HAP-1 (cell line): ENCODE data around the gene ME3.

ENCODE experiments used
- DNase-seq, 2 experiments: peaks; one replicate each; pipeline ENCODE4 v3.0.0-alpha.2; 2016 to 2020; ENCODE audit warnings: low spot score in 2 of 2
- H3K27me3 ChIP-seq: fragments of 250-450 bp; sonication (Bioruptor Pico); 2 replicates; pipeline ENCODE4 v1.5.1; 2020; ENCODE audit warnings: low read depth, mild to moderate bottlenecking, moderate library complexity
- H3K36me3 ChIP-seq: fragments of 250-450 bp; sonication (Bioruptor Pico); replicated peaks from 2 replicates; pipeline ENCODE4 v1.5.1; 2020; ENCODE audit warnings: mild to moderate bottlenecking
- H3K4me1 ChIP-seq: fragments of 250-450 bp; sonication (Bioruptor Pico); 2 replicates; pipeline ENCODE4 v1.5.1; 2020; ENCODE audit warnings: mild to moderate bottlenecking
- H3K4me3 ChIP-seq: fragments of 250-450 bp; sonication (Bioruptor Pico); 2 replicates; pipeline ENCODE4 v1.5.1; 2020; ENCODE audit warnings: mild to moderate bottlenecking, moderate library complexity
- H3K9me3 ChIP-seq: fragments of 250-450 bp; sonication (Bioruptor Pico); 2 replicates; pipeline ENCODE4 v1.5.1; 2020; ENCODE audit warnings: mild to moderate bottlenecking, moderate library complexity
- in situ Hi-C: fragments of 300-500 bp; cut with MboI; formaldehyde crosslinking; loops from 3 replicates; pipeline ENCODE4 v1.14.3; 2020; ENCODE audit warnings: low sequenced_read_pairs, inconsistent platforms, mixed read lengths

Gene ME3

DNA sequence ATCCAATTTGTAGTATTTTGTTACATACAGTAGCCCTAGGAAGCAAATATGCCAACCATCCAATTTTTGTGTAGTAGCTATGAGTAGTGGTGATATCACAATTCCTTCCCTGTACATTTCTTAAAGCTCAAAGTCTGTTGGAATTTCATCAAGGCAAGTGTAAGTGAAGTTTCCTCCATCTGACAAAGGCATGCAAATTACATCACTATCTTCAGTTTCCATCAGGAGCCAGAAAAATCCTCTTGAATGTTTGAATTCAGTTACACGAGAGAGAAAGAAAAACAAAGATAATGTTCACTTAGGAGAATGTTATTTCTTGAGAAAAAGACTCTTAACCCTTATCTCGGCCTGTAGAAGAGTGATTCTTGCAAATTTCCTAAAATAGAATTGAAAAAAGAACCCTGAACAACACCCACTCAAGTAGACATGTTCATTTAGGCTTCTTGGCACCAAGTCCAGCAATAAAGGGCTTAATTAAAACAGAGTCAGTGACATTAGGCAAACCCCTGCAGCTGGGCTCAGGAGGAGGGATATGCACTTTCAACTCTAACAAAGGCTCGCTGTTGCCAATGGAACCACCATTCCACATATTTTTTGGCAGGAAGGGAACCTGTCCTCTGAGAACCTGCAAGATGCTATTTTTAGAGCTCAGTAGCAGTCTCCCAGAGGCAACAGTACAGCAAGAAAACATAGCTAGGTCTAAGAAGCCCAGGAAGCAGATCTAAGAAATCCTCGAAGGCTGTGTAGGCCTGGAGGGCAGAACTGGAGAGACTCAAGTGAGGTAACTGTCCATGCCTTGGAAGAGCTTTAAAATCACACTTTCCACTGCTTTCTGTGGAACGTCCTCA lies 153.1 kb downstream of the ME3 start:
- no peak for DNase-seq
- in situ Hi-C loops: no loop called here

DNA sequence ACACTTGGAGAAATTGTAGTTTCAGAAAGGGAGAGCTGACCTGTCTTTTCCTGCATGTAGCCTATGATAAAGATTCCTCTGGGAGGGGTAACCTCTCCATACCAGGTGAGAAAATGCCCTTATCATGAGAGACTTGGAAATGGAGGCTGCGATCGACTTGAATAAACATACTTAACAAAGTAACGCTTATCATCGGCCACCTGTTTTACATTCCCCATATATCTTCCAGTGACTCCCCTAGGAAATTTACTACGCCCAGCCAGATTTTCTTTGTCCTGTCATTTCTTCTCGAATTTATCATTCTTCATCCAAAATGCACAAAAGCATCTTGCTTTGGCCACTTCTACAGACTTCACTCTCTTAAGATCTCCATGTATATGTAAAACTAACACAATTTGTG lies 154.2 kb downstream of the ME3 start:
- Histone ChIP-seq H3K27me3 (no peaks in the 10 kb centered on the region), H3K9me3 (no peaks in the 10 kb centered on the region), H3K36me3 (no peaks in the 10 kb centered on the region), H3K4me1 (no peaks in the 10 kb centered on the region), H3K4me3 (no peak overlapping the region)
- in situ Hi-C loops: no loop called here
- DNase-seq: no peak

More for the DNA sequence above, 153.1 kb downstream of the ME3 start:
- Histone ChIP-seq H3K4me1 (no peaks in the 10 kb centered on the region), H3K27me3 (no peaks in the 10 kb centered on the region), H3K4me3 (no peak overlapping the region), H3K36me3 (no peaks in the 10 kb centered on the region), H3K9me3 (no peaks in the 10 kb centered on the region)

DNA sequence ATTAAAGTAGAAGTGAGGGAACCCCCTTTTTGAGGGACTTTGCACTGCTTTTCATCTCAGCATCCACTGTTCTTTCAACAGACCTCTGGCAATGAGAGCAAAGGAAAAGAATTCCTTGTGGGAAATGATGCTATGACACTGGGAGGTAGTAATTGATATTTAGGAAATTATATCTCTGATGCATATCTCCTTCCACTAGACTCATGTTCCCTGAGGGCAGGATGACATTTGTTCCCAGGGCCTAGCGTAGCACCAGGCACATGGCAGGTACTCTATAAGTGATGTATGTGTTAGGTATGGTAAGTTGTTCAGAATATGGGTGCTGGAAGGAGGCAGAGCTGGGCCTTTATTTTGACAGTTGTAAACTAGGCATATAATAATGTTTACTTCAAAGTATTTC lies 154.9 kb downstream of the ME3 start:
- no peaks in the 10 kb centered on the region for H3K4me1 ChIP-seq

DNA sequence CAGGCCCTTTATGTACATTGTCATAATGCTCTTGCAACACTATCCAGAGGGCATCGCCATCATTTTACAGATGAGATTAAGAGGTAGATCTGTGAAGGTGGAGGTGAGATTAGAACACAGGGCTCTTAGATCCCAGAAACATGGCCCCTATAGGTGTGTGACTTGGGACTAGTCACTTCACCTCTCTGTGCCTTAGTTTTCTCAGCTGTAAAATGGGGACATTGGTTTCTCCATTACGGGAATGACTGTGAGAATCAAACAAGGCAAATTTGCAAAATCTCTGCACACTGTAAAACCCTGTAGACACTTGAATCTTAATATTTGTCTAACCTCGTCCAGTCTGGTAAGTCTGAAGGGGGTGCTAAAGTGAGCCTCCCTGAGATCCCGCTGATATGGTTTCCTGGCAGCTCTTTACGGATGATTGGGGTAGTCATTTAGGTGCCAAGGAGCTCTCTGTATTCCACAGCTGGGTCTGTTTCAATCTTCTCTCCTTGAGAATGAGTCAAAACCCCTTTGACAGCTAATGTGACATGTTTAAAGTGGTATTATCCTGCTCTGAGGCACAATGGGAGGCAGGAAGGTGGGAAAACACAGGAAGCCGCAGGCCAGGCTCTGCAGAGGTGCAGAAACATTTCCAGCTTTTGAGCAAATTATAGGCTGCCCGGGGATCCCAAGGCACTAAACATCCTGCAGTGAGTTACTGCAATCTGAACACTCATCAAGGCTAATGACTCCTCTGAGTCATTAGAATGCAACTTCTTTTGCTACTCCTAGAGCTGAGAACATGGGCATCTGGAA lies 156.9 kb downstream of the ME3 start:
- DNase-seq: no peak
- no peaks in the 10 kb centered on the region; the same call in 1 of the 2 replicates for H3K27me3 ChIP-seq
- H3K9me3 ChIP-seq: no peaks in the 10 kb centered on the region
- no peaks in the 10 kb centered on the region for H3K4me1 ChIP-seq
- in situ Hi-C loops: no loop called here
- H3K36me3 ChIP-seq: no peaks in the 10 kb centered on the region
- no peak overlapping the region for H3K4me3 ChIP-seq

More for the DNA sequence above, 154.9 kb downstream of the ME3 start:
- Histone ChIP-seq H3K4me3 (no peak overlapping the region), H3K27me3 (no peaks in the 10 kb centered on the region), H3K36me3 (no peaks in the 10 kb centered on the region), H3K9me3 (no peaks in the 10 kb centered on the region)
- no peak for DNase-seq
- in situ Hi-C loops: no loop called here

GRCh38 chr11:86514453-86514852 lies 158.0 kb downstream of the ME3 start:
- Histone ChIP-seq H3K4me1 (no peaks in the 10 kb centered on the region), H3K36me3 (no peaks in the 10 kb centered on the region), H3K4me3 (no peak overlapping the region), H3K27me3 (no peaks in the 10 kb centered on the region; the same call in 1 of the 2 replicates), H3K9me3 (no peaks in the 10 kb centered on the region)
- DNase-seq: no peak
- in situ Hi-C loops: no loop called here

- no peak for DNase-seq
These were observed 158.6 kb downstream of the ME3 start for GRCh38 chr11:86513746-86514373.

DNA sequence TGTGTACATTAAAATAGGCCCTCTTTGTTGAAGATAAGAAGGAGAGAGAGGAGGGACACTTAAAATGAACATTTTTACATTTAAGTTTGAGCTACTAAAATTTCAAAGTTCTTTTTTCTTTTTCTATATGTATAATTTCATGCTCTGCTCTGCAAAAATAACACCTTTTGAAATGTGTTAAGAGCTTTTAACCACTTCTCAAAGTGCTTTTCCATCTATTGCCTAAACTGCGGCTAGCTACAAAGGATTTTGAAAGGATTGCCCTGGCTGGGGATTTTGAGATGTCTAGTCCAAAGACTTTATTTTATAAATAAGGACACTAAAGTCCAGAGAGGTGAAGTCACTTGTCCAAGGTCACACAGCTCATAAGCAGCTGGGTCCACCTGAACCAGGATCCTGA lies 159.3 kb downstream of the ME3 start:
- Histone ChIP-seq H3K4me3 (no peak overlapping the region), H3K36me3 (no peaks in the 10 kb centered on the region), H3K27me3 (no peaks in the 10 kb centered on the region; the same call in 1 of the 2 replicates), H3K4me1 (no peaks in the 10 kb centered on the region), H3K9me3 (no peaks in the 10 kb centered on the region)
- in situ Hi-C loops: no loop called here
- no peak for DNase-seq

More at GRCh38 chr11:86513746-86514373, 158.6 kb downstream of the ME3 start:
- Histone ChIP-seq H3K36me3 (no peaks in the 10 kb centered on the region), H3K9me3 (no peaks in the 10 kb centered on the region), H3K4me3 (no peak overlapping the region), H3K27me3 (no peaks in the 10 kb centered on the region; the same call in 1 of the 2 replicates), H3K4me1 (no peaks in the 10 kb centered on the region)
- in situ Hi-C loops: no loop called here

DNA sequence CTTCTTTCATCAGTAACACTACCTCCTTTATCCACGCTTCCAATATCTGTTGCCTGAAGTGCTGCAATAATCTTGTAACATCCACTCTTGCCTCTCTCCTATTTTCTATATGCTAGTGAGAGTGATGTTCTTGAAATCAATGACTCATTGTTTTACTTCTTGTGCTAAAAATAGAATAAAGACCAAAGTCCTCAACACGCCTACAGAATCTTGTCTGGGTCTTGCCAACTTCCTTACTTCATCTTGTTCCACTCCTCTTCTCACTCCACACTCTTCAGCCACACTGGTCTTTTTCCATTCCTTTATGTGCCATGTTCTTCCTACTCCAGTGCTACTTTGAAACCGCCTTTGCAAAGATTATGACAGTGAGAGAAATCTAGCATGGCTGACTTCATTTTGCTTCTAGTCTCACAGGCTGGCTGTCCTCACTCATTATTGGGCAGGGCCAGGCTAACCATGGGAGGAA lies 161.3 kb downstream of the ME3 start:
- DNase-seq: no peak
- in situ Hi-C loops: no loop called here
- Histone ChIP-seq H3K9me3 (no peaks in the 10 kb centered on the region), H3K27me3 (no peaks in the 10 kb centered on the region; the same call in 1 of the 2 replicates), H3K4me3 (no peak overlapping the region), H3K4me1 (no peaks in the 10 kb centered on the region), H3K36me3 (no peaks in the 10 kb centered on the region)

DNA sequence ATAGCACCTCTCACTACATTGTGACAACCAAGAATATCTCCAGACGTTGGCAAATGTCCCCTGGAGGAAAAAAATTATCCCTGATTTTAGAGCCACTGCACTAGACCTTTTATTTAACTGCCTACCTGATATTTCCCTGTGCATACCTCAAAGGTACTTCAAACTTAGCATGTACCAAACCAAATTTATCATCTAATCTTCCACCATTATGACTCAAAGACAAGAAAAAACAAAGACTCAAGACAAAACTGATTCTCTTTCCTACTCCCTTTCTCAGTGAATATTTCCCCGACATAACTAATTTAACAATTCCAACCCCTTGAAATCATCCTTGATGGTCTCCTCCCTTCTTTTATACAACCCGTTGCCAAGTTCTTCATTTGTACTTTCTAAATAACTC lies 161.7 kb downstream of the ME3 start:
- H3K27me3 ChIP-seq: no peaks in the 10 kb centered on the region; the same call in 1 of the 2 replicates
- H3K4me3 ChIP-seq: no peak overlapping the region
- in situ Hi-C loops: no loop called here
- DNase-seq: no peak
- no peaks in the 10 kb centered on the region for H3K36me3 ChIP-seq
- no peaks in the 10 kb centered on the region for H3K4me1 ChIP-seq
- no peaks in the 10 kb centered on the region for H3K9me3 ChIP-seq

DNA sequence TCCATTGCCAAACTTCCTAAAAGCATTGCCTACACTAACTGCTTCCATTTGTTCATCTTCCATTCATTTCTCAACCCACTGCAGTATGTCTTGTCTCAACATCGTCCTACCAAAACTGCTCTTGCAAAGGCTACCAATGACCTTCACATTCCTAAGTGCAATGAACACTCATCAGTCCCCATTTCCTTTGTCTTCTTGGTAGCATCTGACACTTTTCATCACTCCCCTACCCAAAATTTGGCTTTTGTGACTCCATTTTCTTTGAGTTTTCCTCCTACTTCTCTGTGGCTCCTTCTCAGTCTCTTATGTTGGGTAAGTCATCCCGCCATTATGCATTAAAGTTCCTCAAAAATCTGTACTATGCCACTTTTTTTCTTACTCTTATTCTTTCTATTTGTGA lies 162.3 kb downstream of the ME3 start:
- H3K4me3 ChIP-seq: no peak overlapping the region
- no peak for DNase-seq
- H3K9me3 ChIP-seq: no peaks in the 10 kb centered on the region
- in situ Hi-C loops: no loop called here
- H3K4me1 ChIP-seq: no peaks in the 10 kb centered on the region
- no peaks in the 10 kb centered on the region for H3K36me3 ChIP-seq
- H3K27me3 ChIP-seq: no peaks in the 10 kb centered on the region; the same call in 1 of the 2 replicates

GRCh38 chr11:86509588-86509974 lies 162.8 kb downstream of the ME3 start:
- no peaks in the 10 kb centered on the region for H3K9me3 ChIP-seq
- H3K4me3 ChIP-seq: no peak overlapping the region
- in situ Hi-C loops: no loop called here
- H3K36me3 ChIP-seq: no peaks in the 10 kb centered on the region
- H3K27me3 ChIP-seq: no peaks in the 10 kb centered on the region; the same call in 1 of the 2 replicates
- DNase-seq: no peak
- no peaks in the 10 kb centered on the region for H3K4me1 ChIP-seq

DNA sequence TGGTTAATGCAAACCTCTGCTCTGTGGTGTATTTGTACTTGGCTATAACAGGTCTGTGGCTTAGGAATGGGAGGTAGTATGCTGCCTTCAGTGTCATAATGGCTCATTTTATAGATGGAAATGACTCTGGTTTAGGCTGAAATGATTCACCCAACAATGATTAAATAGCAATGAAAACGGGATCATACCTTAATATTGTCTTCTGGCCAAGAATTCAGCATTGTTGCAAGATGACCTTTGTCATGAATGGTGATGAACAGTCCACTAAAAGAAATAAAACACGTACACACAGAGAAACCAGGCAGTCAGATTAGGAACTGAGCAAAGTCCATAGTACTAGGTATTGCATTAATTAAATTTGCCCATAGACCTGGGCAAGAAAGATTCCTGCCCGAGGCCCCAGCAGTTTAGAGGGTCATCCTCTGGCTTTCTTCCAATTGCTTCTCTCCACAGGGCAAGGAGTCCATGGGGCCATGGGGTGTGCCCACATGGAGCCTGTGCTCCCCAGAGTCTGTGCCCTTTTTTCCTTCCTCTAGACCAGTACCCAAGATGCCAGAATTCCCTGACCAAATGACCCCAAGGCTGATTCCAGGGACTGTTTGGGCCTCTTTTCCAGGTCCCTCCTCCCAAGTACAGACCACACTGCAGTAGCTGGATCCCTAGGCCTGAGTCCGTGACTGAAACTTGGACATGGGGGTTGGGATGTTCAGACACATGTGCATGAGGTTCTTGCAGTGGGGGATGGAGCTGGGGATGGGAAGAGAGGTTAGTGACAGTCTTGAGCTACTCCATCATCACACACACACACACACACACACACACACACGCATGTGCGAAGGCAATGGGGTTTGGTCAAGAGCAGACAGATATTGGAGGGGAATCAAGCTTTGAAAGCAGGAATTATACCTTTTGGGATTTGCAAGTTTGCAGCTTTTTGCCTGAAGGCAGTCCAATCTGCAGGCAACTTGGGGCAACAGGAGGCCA lies 163.5 kb downstream of the ME3 start:
- DNase-seq: no peak
- no peaks in the 10 kb centered on the region; the same call in 1 of the 2 replicates for H3K27me3 ChIP-seq
- no peaks in the 10 kb centered on the region for H3K9me3 ChIP-seq
- H3K4me3 ChIP-seq: no peak overlapping the region
- no peaks in the 10 kb centered on the region for H3K4me1 ChIP-seq
- H3K36me3 ChIP-seq: no peaks in the 10 kb centered on the region
- in situ Hi-C loops: no loop called here
